CD8-positive, alpha-beta memory T cell (primary cell): Measurements from ENCODE around the gene NFIB. TPM values are rescaled to one million over a fixed set of nuclear protein-coding genes. Genes with fewer than 3 reads are reported as not detected.

Experiments used
- CTCF ChIA-PET: fragments of 350-600 bp; sonication (Branson Sonifier 250); formaldehyde crosslinking; loops from one replicate; lab custom pipeline; 2021; ENCODE audit warnings: antibody characterized with exemption; lab: Charles Lee
- POLR2A ChIA-PET: fragments of 350-600 bp; sonication (Branson Sonifier 250); formaldehyde crosslinking; loops from one replicate; lab custom pipeline; 2021; ENCODE audit warnings: antibody characterized with exemption; lab: Charles Lee
- DNase-seq, 5 donors: peaks; one replicate each; pipeline versions ENCODE4 v3.0.0 to v3.0.0-alpha.2; 2020 to 2022; ENCODE audit warnings: mixed read lengths in 1 of 5
- H3K27ac ChIP-seq: one replicate; pipeline ENCODE4 v1.7.0; 2013; ENCODE audit warnings: low read depth, mild to moderate bottlenecking, low read length, moderate library complexity
- H3K27me3 ChIP-seq: 2 replicates; pipeline ENCODE4 v1.7.0; 2013; ENCODE audit warnings: low read length, mild to moderate bottlenecking; ENCODE audit not compliant: insufficient read depth, poor library complexity, severe bottlenecking
- H3K36me3 ChIP-seq: 2 replicates; pipeline ENCODE4 v1.7.0; 2013; ENCODE audit warnings: mild to moderate bottlenecking, low read length, moderate library complexity; ENCODE audit not compliant: insufficient read depth
- H3K4me1 ChIP-seq: 2 replicates; pipeline ENCODE4 v1.7.0; 2013; ENCODE audit warnings: mild to moderate bottlenecking, low read length, moderate library complexity; ENCODE audit not compliant: insufficient read depth
- H3K4me3 ChIP-seq: 2 replicates; pipeline ENCODE4 v1.7.0; 2013; ENCODE audit warnings: mild to moderate bottlenecking, low read length
- H3K9me3 ChIP-seq: 2 replicates; pipeline ENCODE4 v1.7.0; 2013; ENCODE audit warnings: mild to moderate bottlenecking, low read length
- H3K27ac Mint-ChIP-seq, 8 donors: one replicate each; pipeline ENCODE4 v1.8.0; 2020 to 2021; ENCODE audit warnings: mixed read lengths in 8 of 8, mild to moderate bottlenecking in 6 of 8, inconsistent platforms in 3 of 8, moderate library complexity in 3 of 8
- H3K27me3 Mint-ChIP-seq, 2 donors: one replicate each; pipeline ENCODE4 v1.8.0; 2020 to 2021; ENCODE audit warnings: mixed read lengths in 2 of 2, mild to moderate bottlenecking in 1 of 2, moderate library complexity in 1 of 2
- H3K36me3 Mint-ChIP-seq, 3 donors: one replicate each; pipeline ENCODE4 v1.8.0; 2020 to 2021; ENCODE audit warnings: mixed read lengths in 3 of 3, inconsistent platforms in 1 of 3, mild to moderate bottlenecking in 1 of 3
- H3K4me1 Mint-ChIP-seq, 3 donors: one replicate each; pipeline ENCODE4 v1.8.0; 2020 to 2021; ENCODE audit warnings: mixed read lengths in 3 of 3, inconsistent platforms in 1 of 3, mild to moderate bottlenecking in 1 of 3
- H3K4me3 Mint-ChIP-seq, 7 donors: one replicate each; pipeline ENCODE4 v1.8.0; 2020 to 2021; ENCODE audit warnings: mixed read lengths in 7 of 7, mild to moderate bottlenecking in 6 of 7, moderate library complexity in 4 of 7, inconsistent platforms in 2 of 7
- H3K9me3 Mint-ChIP-seq, 5 donors: one replicate each; pipeline ENCODE4 v1.8.0; 2020 to 2022; ENCODE audit warnings: mixed read lengths in 5 of 5, mild to moderate bottlenecking in 3 of 5, moderate library complexity in 2 of 5, inconsistent platforms in 1 of 5
- polyA plus RNA-seq: library from polyadenylated mRNA; unstranded; fragments of 300-500 nt; fragmentation: Illumina TruSeq; gene quantifications from one replicate; pipeline ENCODE4 v1.2.3, GENCODE V29; 2021
- total RNA-seq, 2 experiments: library from RNA; stranded (reverse); gene quantifications; one replicate each; pipeline ENCODE4 v1.2.3, GENCODE V29; 2021

Gene NFIB
- total and polyA plus RNA-seq, 3 experiments from 2014 or later = not detected

- no peaks in the 10 kb centered on the region for H3K9me3 ChIP-seq
- no peaks in the 10 kb centered on the region for H3K27me3 ChIP-seq
- Mint-ChIP-seq H3K27me3 (peaks cover 0 to 3% of the 10 kb centered on the region in 2 donors), H3K36me3 (no peaks in the 10 kb centered on the region), H3K27ac (no peak overlapping the region), H3K4me3 (no peak overlapping the region), H3K4me1 (no peaks in the 10 kb centered on the region), H3K9me3 (peaks cover 0 to 7% (median 2%) of the 10 kb centered on the region in 5 donors)
- no peak overlapping the region for H3K27ac ChIP-seq
- H3K4me3 ChIP-seq = no peak overlapping the region
- ChIA-PET CTCF (no interaction called here), POLR2A (no interaction called here)
- DNase-seq = no peak
- no peaks in the 10 kb centered on the region for H3K36me3 ChIP-seq
- H3K4me1 ChIP-seq = no peaks in the 10 kb centered on the region
Observed at GRCh38 chr9:14175778-14176177, 138.2 kb downstream of the NFIB start.

DNA sequence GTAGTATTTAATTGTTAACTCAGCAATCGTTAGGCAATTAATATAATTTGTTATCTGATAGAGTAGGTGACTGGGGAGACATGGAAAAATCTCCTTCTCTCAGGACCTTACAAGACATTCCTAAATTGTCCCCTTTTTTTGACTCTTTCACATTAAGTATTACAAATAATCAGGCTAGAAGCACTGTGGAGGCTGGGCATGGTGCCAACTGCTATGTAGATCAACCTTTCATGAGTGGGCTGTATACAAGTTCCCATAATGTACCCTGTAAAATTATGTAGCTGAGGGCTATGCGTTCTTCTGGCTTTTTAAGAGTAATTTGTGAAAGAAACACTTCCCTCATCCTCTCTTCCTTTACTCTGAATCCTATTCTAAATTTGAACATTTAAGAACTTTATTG is 140.2 kb downstream of the NFIB start:
- Histone ChIP-seq H3K36me3 (no peaks in the 10 kb centered on the region), H3K4me1 (no peaks in the 10 kb centered on the region), H3K9me3 (no peaks in the 10 kb centered on the region), H3K27ac (no peak overlapping the region), H3K4me3 (no peak overlapping the region), H3K27me3 (no peaks in the 10 kb centered on the region)
- Mint-ChIP-seq H3K36me3 (no peaks in the 10 kb centered on the region), H3K27ac (no peak overlapping the region), H3K9me3 (peaks cover 0 to 7% (median 2%) of the 10 kb centered on the region in 5 donors), H3K4me3 (no peak overlapping the region), H3K27me3 (peaks cover 0 to 3% of the 10 kb centered on the region in 2 donors), H3K4me1 (no peaks in the 10 kb centered on the region)
- ChIA-PET CTCF (no interaction called here), POLR2A (no interaction called here)
- DNase-seq = no peak

DNA sequence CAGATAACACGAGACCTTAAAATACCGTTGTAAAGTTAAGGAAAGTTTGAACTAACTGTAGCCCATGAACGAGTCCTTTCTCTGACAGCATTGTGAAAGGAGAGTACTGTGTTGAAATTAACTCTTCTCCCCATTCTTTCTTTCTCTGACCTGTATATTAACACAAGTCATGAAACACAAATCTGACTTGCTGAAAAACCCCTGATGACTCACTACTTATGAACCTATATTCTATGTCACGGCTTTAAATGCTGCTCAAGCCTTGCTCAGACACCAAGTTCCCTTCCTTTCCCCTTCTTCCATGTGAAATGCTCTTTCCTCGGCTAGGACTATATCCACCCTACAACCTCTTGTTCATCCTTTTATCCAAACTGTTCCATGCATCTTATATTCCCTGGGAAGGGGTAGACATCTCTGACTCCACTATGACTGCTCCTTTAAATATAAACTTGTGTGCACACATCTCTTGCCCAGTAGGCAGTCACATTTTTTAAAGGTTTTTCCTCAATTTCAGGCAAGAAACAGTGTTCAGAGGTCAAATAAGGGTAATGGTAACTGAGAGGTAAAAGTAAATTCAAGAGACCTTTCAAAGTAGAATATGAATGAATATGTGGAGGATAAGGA is 142.9 kb downstream of the NFIB start:
- Histone ChIP-seq H3K36me3 (no peaks in the 10 kb centered on the region), H3K9me3 (no peaks in the 10 kb centered on the region), H3K27ac (no peak overlapping the region), H3K4me3 (no peak overlapping the region), H3K4me1 (no peaks in the 10 kb centered on the region), H3K27me3 (no peaks in the 10 kb centered on the region)
- Mint-ChIP-seq H3K27me3 (peaks cover 0 to 3% of the 10 kb centered on the region in 2 donors), H3K9me3 (peaks cover 0 to 5% (median 2%) of the 10 kb centered on the region in 5 donors), H3K36me3 (peaks cover 0 to 1% (median 0%) of the 10 kb centered on the region in 3 donors), H3K27ac (no peak overlapping the region), H3K4me1 (no peaks in the 10 kb centered on the region), H3K4me3 (no peak overlapping the region)
- CTCF ChIA-PET = no interaction called here
- POLR2A ChIA-PET = no interaction called here
- no peak for DNase-seq

- H3K9me3 ChIP-seq = no peaks in the 10 kb centered on the region
- H3K36me3 ChIP-seq = no peaks in the 10 kb centered on the region
- H3K27ac Mint-ChIP-seq = no peak overlapping the region
- CTCF ChIA-PET = no interaction called here
- no peaks in the 10 kb centered on the region for H3K4me1 ChIP-seq
- no peak overlapping the region for H3K4me3 Mint-ChIP-seq
- peaks cover 0 to 5% (median 2%) of the 10 kb centered on the region in 5 donors for H3K9me3 Mint-ChIP-seq
- no peak for DNase-seq
- peaks cover 0 to 1% (median 0%) of the 10 kb centered on the region in 3 donors for H3K36me3 Mint-ChIP-seq
- POLR2A ChIA-PET = no interaction called here
- no peak overlapping the region for H3K4me3 ChIP-seq
- H3K27ac ChIP-seq = no peak overlapping the region
- no peaks in the 10 kb centered on the region for H3K27me3 ChIP-seq
- no peaks in the 10 kb centered on the region for H3K4me1 Mint-ChIP-seq
- H3K27me3 Mint-ChIP-seq = peaks cover 0 to 3% of the 10 kb centered on the region in 2 donors
Observed at GRCh38 chr9:14170392-14170931, 143.5 kb downstream of the NFIB start.

- no peak overlapping the region for H3K27ac ChIP-seq
- no peaks in the 10 kb centered on the region for H3K4me1 Mint-ChIP-seq
- H3K4me3 ChIP-seq = no peak overlapping the region
- peaks cover 0 to 2% (median 0%) of the 10 kb centered on the region in 5 donors for H3K9me3 Mint-ChIP-seq
- no peak for DNase-seq
- no peak overlapping the region for H3K27ac Mint-ChIP-seq
- H3K9me3 ChIP-seq = no peaks in the 10 kb centered on the region
- POLR2A ChIA-PET = no interaction called here
- CTCF ChIA-PET = no interaction called here
- no peaks in the 10 kb centered on the region for H3K27me3 ChIP-seq
- peaks cover 0 to 1% (median 0%) of the 10 kb centered on the region in 3 donors for H3K36me3 Mint-ChIP-seq
- no peaks in the 10 kb centered on the region for H3K4me1 ChIP-seq
- H3K27me3 Mint-ChIP-seq = peaks cover 0 to 3% of the 10 kb centered on the region in 2 donors
- H3K4me3 Mint-ChIP-seq = no peak overlapping the region
- H3K36me3 ChIP-seq = no peaks in the 10 kb centered on the region
Observed at GRCh38 chr9:14168381-14168780, 145.6 kb downstream of the NFIB start.

DNA sequence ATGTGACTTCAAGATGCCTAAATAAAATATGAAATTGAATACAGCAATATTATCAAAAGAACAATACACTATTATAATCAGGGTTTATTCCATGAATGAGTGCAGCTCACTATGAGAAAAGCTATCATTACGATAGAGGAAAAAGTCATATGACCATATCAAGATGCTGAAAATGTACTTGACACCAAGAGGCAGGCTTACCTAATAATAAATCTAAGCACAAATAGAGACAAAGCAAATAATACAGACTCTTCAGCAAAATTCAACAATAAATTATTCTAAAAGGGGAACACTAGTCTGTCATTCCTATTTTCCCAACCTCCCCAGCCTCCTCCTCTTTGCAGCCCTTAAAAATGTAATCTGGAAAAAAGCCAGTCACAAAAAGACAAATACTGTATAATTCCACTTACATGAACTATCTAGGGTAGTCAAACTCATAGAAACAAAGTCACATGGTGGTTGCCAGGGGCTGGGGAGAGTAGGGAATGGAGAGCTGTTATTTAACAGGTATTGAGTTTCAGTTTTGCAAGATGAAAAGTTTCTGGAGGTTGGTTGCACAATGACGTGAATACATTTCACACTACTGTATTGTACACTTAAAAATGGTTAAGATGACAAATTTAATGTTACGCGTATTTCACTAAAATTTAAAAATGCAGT is 148.4 kb downstream of the NFIB start:
- Mint-ChIP-seq H3K9me3 (no peaks in the 10 kb centered on the region), H3K27ac (no peak overlapping the region), H3K4me1 (no peaks in the 10 kb centered on the region), H3K36me3 (peaks cover 0 to 1% (median 0%) of the 10 kb centered on the region in 3 donors), H3K4me3 (no peak overlapping the region), H3K27me3 (no peaks in the 10 kb centered on the region)
- Histone ChIP-seq H3K27me3 (no peaks in the 10 kb centered on the region), H3K4me1 (no peaks in the 10 kb centered on the region), H3K9me3 (no peaks in the 10 kb centered on the region), H3K4me3 (no peak overlapping the region), H3K36me3 (no peaks in the 10 kb centered on the region), H3K27ac (no peak overlapping the region)
- POLR2A ChIA-PET = no interaction called here
- CTCF ChIA-PET = no interaction called here
- no peak for DNase-seq

DNA sequence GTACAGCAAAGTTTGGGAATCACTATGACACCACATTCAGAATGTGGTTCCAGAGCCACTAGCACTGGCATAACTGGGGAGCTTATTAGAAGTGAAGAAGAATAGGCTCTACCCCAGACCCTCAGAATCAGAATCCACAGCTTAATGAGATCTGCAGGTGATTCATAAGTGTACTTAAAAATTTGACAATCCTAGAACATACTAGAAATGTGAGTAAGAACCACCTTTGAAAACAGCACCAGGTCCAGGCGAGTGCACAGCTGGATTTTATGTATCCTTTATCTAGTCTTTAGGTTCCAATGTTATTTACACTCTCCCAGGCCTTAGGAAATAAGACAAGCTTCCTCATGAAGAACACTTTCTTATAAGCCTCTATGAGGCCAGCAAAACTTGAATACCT is 149.0 kb downstream of the NFIB start:
- Mint-ChIP-seq H3K36me3 (peaks cover 0 to 1% (median 0%) of the 10 kb centered on the region in 3 donors), H3K4me1 (no peaks in the 10 kb centered on the region), H3K27me3 (no peaks in the 10 kb centered on the region), H3K4me3 (no peak overlapping the region), H3K27ac (no peak overlapping the region), H3K9me3 (no peaks in the 10 kb centered on the region)
- Histone ChIP-seq H3K27me3 (no peaks in the 10 kb centered on the region), H3K9me3 (no peaks in the 10 kb centered on the region), H3K4me1 (no peaks in the 10 kb centered on the region), H3K4me3 (no peak overlapping the region), H3K27ac (no peak overlapping the region), H3K36me3 (no peaks in the 10 kb centered on the region)
- ChIA-PET POLR2A (no interaction called here), CTCF (no interaction called here)
- no peak for DNase-seq

DNA sequence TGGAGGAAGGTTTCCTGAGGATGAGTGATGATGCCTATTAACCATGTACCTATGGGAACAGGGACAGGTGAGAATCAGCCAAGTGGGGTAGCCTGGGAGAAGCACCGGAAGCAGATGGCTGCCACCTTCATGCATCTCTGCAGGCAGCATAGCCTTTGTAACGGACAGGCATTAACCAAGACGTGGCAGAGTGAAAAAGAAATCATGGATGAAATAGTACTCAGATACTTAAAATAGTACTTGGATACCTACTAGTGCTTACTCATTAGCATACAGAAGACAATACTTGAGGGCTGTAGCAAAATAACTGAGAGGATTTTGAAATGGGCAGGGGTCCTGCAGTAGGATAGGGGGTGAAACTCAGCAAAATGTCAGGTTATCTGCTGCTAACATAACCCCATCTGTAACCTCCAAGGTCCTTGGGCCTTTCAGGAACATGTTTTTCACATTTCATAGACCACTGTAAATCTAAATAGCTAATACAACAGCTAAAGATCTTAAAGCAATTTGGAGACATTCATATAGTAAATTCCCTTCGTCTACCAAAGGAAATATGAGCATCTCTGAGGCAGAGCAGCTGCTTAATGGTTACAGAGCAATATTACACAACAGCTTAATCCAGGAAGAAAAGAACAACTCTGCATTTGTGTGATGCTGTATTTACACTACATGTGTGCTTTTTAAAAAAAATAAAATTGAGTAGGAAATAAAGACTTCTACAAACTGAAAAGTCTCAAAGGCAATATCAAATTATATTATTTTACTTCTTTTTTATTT is 154.3 kb downstream of the NFIB start:
- ChIA-PET CTCF (no interaction called here), POLR2A (no interaction called here)
- Histone ChIP-seq H3K36me3 (no peaks in the 10 kb centered on the region), H3K4me3 (no peak overlapping the region), H3K27me3 (no peaks in the 10 kb centered on the region), H3K27ac (no peak overlapping the region), H3K4me1 (no peaks in the 10 kb centered on the region), H3K9me3 (no peaks in the 10 kb centered on the region)
- Mint-ChIP-seq H3K4me1 (peaks cover 3 to 10% (median 6%) of the 10 kb centered on the region in 3 donors), H3K27me3 (no peaks in the 10 kb centered on the region), H3K4me3 (no peak overlapping the region), H3K27ac (no peak overlapping the region), H3K36me3 (no peaks in the 10 kb centered on the region), H3K9me3 (peaks cover 0 to 4% (median 3%) of the 10 kb centered on the region in 5 donors)
- DNase-seq = no peak
